ENCODE measurements around the gene RBM12. TPM values are rescaled to one million over a fixed set of nuclear protein-coding genes. Genes with fewer than 3 reads are reported as not detected.
A peak's percentile ranks its signal among the peaks of the same experiment; 100 is the strongest.

Gene RBM12
- total RNA-seq, 1 donor from 2014 or later, result 88.4 TPM

- no peak overlapping the region for H3K27ac Mint-ChIP-seq (ENCODE audit: unreplicated experiment)
- H3K4me2 ChIP-seq (ENCODE audit: low read length), result no peak overlapping the region
Observed at GRCh38 chr20:35606127-35606526, 58.6 kb downstream of the RBM12 start.

GRCh38 chr20:35604449-35604747 lies 60.3 kb downstream of the RBM12 start:
- peaks cover 43% of the 10 kb centered on the region for H3K27me3 Mint-ChIP-seq (ENCODE audit: low read depth, unreplicated experiment)
- H3K79me2 ChIP-seq (ENCODE audit: insufficient read depth, low read length), result no peaks in the 10 kb centered on the region
- H3K36me3 Mint-ChIP-seq (ENCODE audit: low read depth, unreplicated experiment), result peaks cover 1% of the 10 kb centered on the region
- no peak overlapping the region for H3K27ac ChIP-seq (ENCODE audit: low read depth, low read length)
- no peak overlapping the region for H3K4me3 ChIP-seq (ENCODE audit: insufficient read depth, low read depth, low read length)
- no peaks in the 10 kb centered on the region for H3K36me3 ChIP-seq (ENCODE audit: insufficient read depth, low read length)
- no peak overlapping the region for H3K9ac ChIP-seq (ENCODE audit: low read length)
- H3K4me2 ChIP-seq (ENCODE audit: low read length), result no peak overlapping the region
- no peaks in the 10 kb centered on the region for H4K20me1 ChIP-seq (ENCODE audit: insufficient read depth, low read length)
- H3K9me3 Mint-ChIP-seq (ENCODE audit: unreplicated experiment), result peaks cover 7% of the 10 kb centered on the region
- FAIRE-seq (no peak), DNase-seq (ENCODE audit: low read depth) (no peak)
- no peak overlapping the region for H2AFZ ChIP-seq (ENCODE audit: low read depth, low read length)
- H3K4me3 Mint-ChIP-seq (ENCODE audit: unreplicated experiment), result no peak overlapping the region
- H3K27me3 ChIP-seq (ENCODE audit: insufficient read depth, low read length), result peaks cover 20% of the 10 kb centered on the region
- no peaks in the 10 kb centered on the region for H3K9me3 ChIP-seq (ENCODE audit: insufficient read depth, low read depth, low read length)
- H3K27ac Mint-ChIP-seq (ENCODE audit: unreplicated experiment), result no peak overlapping the region
- H3K4me1 Mint-ChIP-seq (ENCODE audit: low read depth, unreplicated experiment), result peaks cover 5% of the 10 kb centered on the region
- TF ChIP-seq CTCF (IDR thresholded peaks at IDR 0.05; ENCODE audit: insufficient read depth, low read depth, low read length) (peak; percentile 5), EZH2 (IDR thresholded peaks at IDR 0.05; ENCODE audit: insufficient read depth, low read length) (no peak)
- H3K4me1 ChIP-seq (ENCODE audit: insufficient read depth, low read length), result peaks cover 11% of the 10 kb centered on the region

More at GRCh38 chr20:35606127-35606526, 58.6 kb downstream of the RBM12 start:
- FAIRE-seq (no peak), DNase-seq (ENCODE audit: low read depth) (no peak)
- Mint-ChIP-seq H3K27me3 (ENCODE audit: low read depth, unreplicated experiment) (peaks cover 32% of the 10 kb centered on the region), H3K9me3 (ENCODE audit: unreplicated experiment) (peaks cover 7% of the 10 kb centered on the region), H3K4me3 (ENCODE audit: unreplicated experiment) (no peak overlapping the region), H3K36me3 (ENCODE audit: low read depth, unreplicated experiment) (peaks cover 1% of the 10 kb centered on the region), H3K4me1 (ENCODE audit: low read depth, unreplicated experiment) (peaks cover 5% of the 10 kb centered on the region)
- no peak overlapping the region for H3K4me3 ChIP-seq (ENCODE audit: insufficient read depth, low read depth, low read length)
- no peak overlapping the region for H3K9ac ChIP-seq (ENCODE audit: low read length)
- H3K9me3 ChIP-seq (ENCODE audit: insufficient read depth, low read depth, low read length), result no peaks in the 10 kb centered on the region
- no peak overlapping the region for H2AFZ ChIP-seq (ENCODE audit: low read depth, low read length)
- no peaks in the 10 kb centered on the region for H3K36me3 ChIP-seq (ENCODE audit: insufficient read depth, low read length)
- TF ChIP-seq CTCF (IDR thresholded peaks at IDR 0.05; ENCODE audit: insufficient read depth, low read depth, low read length), result no peak
- no peak for TF ChIP-seq EZH2 (IDR thresholded peaks at IDR 0.05; ENCODE audit: insufficient read depth, low read length)
- H3K79me2 ChIP-seq (ENCODE audit: insufficient read depth, low read length), result no peaks in the 10 kb centered on the region
- no peak overlapping the region for H3K27ac ChIP-seq (ENCODE audit: low read depth, low read length)
- H4K20me1 ChIP-seq (ENCODE audit: insufficient read depth, low read length), result no peaks in the 10 kb centered on the region
- peaks cover 8% of the 10 kb centered on the region for H3K4me1 ChIP-seq (ENCODE audit: insufficient read depth, low read length)
- H3K27me3 ChIP-seq (ENCODE audit: insufficient read depth, low read length), result peaks cover 9% of the 10 kb centered on the region

- Histone ChIP-seq H3K4me2 (ENCODE audit: low read length) (no peak overlapping the region), H3K4me3 (ENCODE audit: insufficient read depth, low read depth, low read length) (no peak overlapping the region), H3K27me3 (ENCODE audit: insufficient read depth, low read length) (peaks cover 20% of the 10 kb centered on the region), H2AFZ (ENCODE audit: low read depth, low read length) (no peak overlapping the region), H3K9ac (ENCODE audit: low read length) (no peak overlapping the region), H3K9me3 (ENCODE audit: insufficient read depth, low read depth, low read length) (no peaks in the 10 kb centered on the region), H3K36me3 (ENCODE audit: insufficient read depth, low read length) (no peaks in the 10 kb centered on the region), H4K20me1 (ENCODE audit: insufficient read depth, low read length) (no peaks in the 10 kb centered on the region), H3K4me1 (ENCODE audit: insufficient read depth, low read length) (peaks cover 11% of the 10 kb centered on the region), H3K27ac (ENCODE audit: low read depth, low read length) (no peak overlapping the region), H3K79me2 (ENCODE audit: insufficient read depth, low read length) (no peaks in the 10 kb centered on the region)
- H3K4me3 Mint-ChIP-seq (ENCODE audit: unreplicated experiment), result no peak overlapping the region
- no peak for FAIRE-seq
- peaks cover 48% of the 10 kb centered on the region for H3K27me3 Mint-ChIP-seq (ENCODE audit: low read depth, unreplicated experiment)
- peaks cover 1% of the 10 kb centered on the region for H3K36me3 Mint-ChIP-seq (ENCODE audit: low read depth, unreplicated experiment)
- H3K9me3 Mint-ChIP-seq (ENCODE audit: unreplicated experiment), result peaks cover 10% of the 10 kb centered on the region
- H3K4me1 Mint-ChIP-seq (ENCODE audit: low read depth, unreplicated experiment), result peaks cover 5% of the 10 kb centered on the region
- no peak for DNase-seq (ENCODE audit: low read depth)
- TF ChIP-seq CTCF (IDR thresholded peaks at IDR 0.05; ENCODE audit: insufficient read depth, low read depth, low read length) (no peak), EZH2 (IDR thresholded peaks at IDR 0.05; ENCODE audit: insufficient read depth, low read length) (no peak)
- H3K27ac Mint-ChIP-seq (ENCODE audit: unreplicated experiment), result no peak overlapping the region
Observed at GRCh38 chr20:35603695-35604448, 60.8 kb downstream of the RBM12 start.

Data from astrocyte (in vitro differentiated cells and primary cell).